RWPE2 (cell line): ENCODE results near the gene ETV6.
"Not testable (repeated sequence)": the region's sequence is repeated elsewhere in the genome, so short reads cannot be mapped to it uniquely, and the experiment has no call there.

Source experiments
- ATAC-seq: fragments of 200-7000 bp; cut with Tn5 transposase; 3 replicates; pipeline ENCODE4 v1.9.1; 2021; ENCODE audit warnings: low read depth
- DNase-seq: peaks from one replicate; pipeline ENCODE4 v3.0.0-alpha.2; 2020; ENCODE audit warnings: low spot score
- H3K27ac ChIP-seq: fragments of 450-650 bp; 2 replicates; pipeline ENCODE4 v1.5.1; 2017; ENCODE audit warnings: mild to moderate bottlenecking; ENCODE audit not compliant: poor library complexity, severe bottlenecking
- H3K27me3 ChIP-seq: fragments of 250-450 bp; sonication (Bioruptor Pico); 2 replicates; pipeline ENCODE4 v1.5.1; 2021; ENCODE audit warnings: mild to moderate bottlenecking, moderate library complexity; ENCODE audit not compliant: insufficient read depth, poor library complexity, severe bottlenecking
- H3K36me3 ChIP-seq: fragments of 250-450 bp; sonication (Bioruptor Pico); 2 replicates; pipeline ENCODE4 v1.5.1; 2020; ENCODE audit warnings: low read depth, mild to moderate bottlenecking, moderate library complexity
- H3K4me1 ChIP-seq: fragments of 250-450 bp; sonication (Bioruptor Pico); 2 replicates; pipeline ENCODE4 v1.5.1; 2021; ENCODE audit warnings: mild to moderate bottlenecking, moderate library complexity; ENCODE audit not compliant: insufficient read depth, poor library complexity, severe bottlenecking
- H3K4me3 ChIP-seq: fragments of 250-450 bp; sonication (Bioruptor Pico); 2 replicates; pipeline ENCODE4 v1.5.1; 2021; ENCODE audit warnings: mild to moderate bottlenecking, moderate library complexity; ENCODE audit not compliant: severe bottlenecking
- H3K9me3 ChIP-seq: fragments of 250-450 bp; sonication (Bioruptor Pico); 2 replicates; pipeline ENCODE4 v1.5.1; 2021; ENCODE audit warnings: mild to moderate bottlenecking, moderate library complexity; ENCODE audit not compliant: severe bottlenecking
- CTCF ChIP-seq: fragments of 450-650 bp; IDR thresholded peaks from one replicate; pipeline ENCODE4 v1.5.1; 2017; ENCODE audit warnings: mild to moderate bottlenecking, moderate library complexity; ENCODE audit not compliant: poor library complexity, severe bottlenecking

ETV6 gene

GRCh38 chr12:11676052-11676451 lies 26.6 kb downstream of the ETV6 start:
- no peaks in the 10 kb centered on the region for H3K9me3 ChIP-seq
- no peaks in the 10 kb centered on the region for H3K36me3 ChIP-seq
- TF ChIP-seq CTCF: no peak
- H3K27ac ChIP-seq: no peak overlapping the region
- no peaks in the 10 kb centered on the region for H3K27me3 ChIP-seq
- DNase-seq (no peak), ATAC-seq (no peak)
- no peak overlapping the region for H3K4me3 ChIP-seq
- no peaks in the 10 kb centered on the region for H3K4me1 ChIP-seq

- Histone ChIP-seq H3K4me1 (no peaks in the 10 kb centered on the region), H3K9me3 (no peaks in the 10 kb centered on the region), H3K4me3 (no peak overlapping the region), H3K27me3 (no peaks in the 10 kb centered on the region), H3K36me3 (no peaks in the 10 kb centered on the region), H3K27ac (no peak overlapping the region)
- no peak for TF ChIP-seq CTCF
- ATAC-seq: no peak
- no peak for DNase-seq
Measured at GRCh38 chr12:11677093-11677492, 27.6 kb downstream of the ETV6 start.

- H3K27me3 ChIP-seq: no peaks in the 10 kb centered on the region
- no peak for DNase-seq
- no peak for TF ChIP-seq CTCF
Measured at GRCh38 chr12:11677752-11678151, 28.3 kb downstream of the ETV6 start.

GRCh38 chr12:11678781-11679180 lies 29.3 kb downstream of the ETV6 start:
- no peaks in the 10 kb centered on the region for H3K9me3 ChIP-seq
- no peak for DNase-seq
- TF ChIP-seq CTCF: no peak
- H3K4me1 ChIP-seq: no peaks in the 10 kb centered on the region
- no peak overlapping the region for H3K4me3 ChIP-seq
- H3K27me3 ChIP-seq: no peaks in the 10 kb centered on the region
- H3K27ac ChIP-seq: no peak overlapping the region
- no peak for ATAC-seq
- H3K36me3 ChIP-seq: no peaks in the 10 kb centered on the region

More at GRCh38 chr12:11677752-11678151, 28.3 kb downstream of the ETV6 start:
- H3K4me3 ChIP-seq: no peak overlapping the region
- H3K36me3 ChIP-seq: no peaks in the 10 kb centered on the region
- no peaks in the 10 kb centered on the region for H3K4me1 ChIP-seq
- no peak overlapping the region for H3K27ac ChIP-seq
- no peak for ATAC-seq
- H3K9me3 ChIP-seq: no peaks in the 10 kb centered on the region

- Histone ChIP-seq H3K27me3 (no peaks in the 10 kb centered on the region), H3K36me3 (no peaks in the 10 kb centered on the region), H3K4me3 (no peak overlapping the region), H3K4me1 (peaks cover 7% of the 10 kb centered on the region), H3K9me3 (no peaks in the 10 kb centered on the region), H3K27ac (no peak overlapping the region)
- DNase-seq (no peak), ATAC-seq (no peak)
- no peak for TF ChIP-seq CTCF
Measured at GRCh38 chr12:11681207-11681606, 31.7 kb downstream of the ETV6 start.

GRCh38 chr12:11681695-11682094 lies 32.2 kb downstream of the ETV6 start:
- H3K4me3 ChIP-seq, H3K27ac ChIP-seq, H3K9me3 ChIP-seq, DNase-seq, H3K4me1 ChIP-seq, H3K36me3 ChIP-seq, ATAC-seq, H3K27me3 ChIP-seq: not testable (repeated sequence)
